ENCODE measurements around the gene SLC25A33.
A peak's percentile ranks its signal among the peaks of the same experiment; 100 is the strongest.
"Not testable (repeated sequence)": the region's sequence is repeated elsewhere in the genome, so short reads cannot be mapped to it uniquely, and the experiment has no call there.

SLC25A33 gene

DNA sequence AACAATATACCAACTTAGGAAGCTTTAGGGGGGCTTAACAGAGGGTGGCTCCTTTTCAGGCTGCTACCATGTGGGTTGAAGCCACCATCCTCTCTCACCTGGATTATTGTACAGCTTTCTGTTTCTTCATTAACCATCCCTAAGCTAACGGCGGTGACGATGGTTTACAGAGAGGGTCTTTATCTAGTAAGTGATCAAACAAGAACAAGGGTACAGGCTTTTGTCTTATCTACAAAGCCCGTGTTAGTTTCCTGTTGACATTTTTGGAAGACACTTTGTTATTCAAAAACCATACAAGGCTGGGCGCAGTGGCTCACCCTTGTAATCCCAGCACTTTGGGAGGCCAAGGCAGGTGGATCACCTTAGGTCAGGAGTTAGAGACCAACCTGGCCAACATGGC is 20.4 kb downstream of the SLC25A33 start:
- TF ChIP-seq, protein P1, sequence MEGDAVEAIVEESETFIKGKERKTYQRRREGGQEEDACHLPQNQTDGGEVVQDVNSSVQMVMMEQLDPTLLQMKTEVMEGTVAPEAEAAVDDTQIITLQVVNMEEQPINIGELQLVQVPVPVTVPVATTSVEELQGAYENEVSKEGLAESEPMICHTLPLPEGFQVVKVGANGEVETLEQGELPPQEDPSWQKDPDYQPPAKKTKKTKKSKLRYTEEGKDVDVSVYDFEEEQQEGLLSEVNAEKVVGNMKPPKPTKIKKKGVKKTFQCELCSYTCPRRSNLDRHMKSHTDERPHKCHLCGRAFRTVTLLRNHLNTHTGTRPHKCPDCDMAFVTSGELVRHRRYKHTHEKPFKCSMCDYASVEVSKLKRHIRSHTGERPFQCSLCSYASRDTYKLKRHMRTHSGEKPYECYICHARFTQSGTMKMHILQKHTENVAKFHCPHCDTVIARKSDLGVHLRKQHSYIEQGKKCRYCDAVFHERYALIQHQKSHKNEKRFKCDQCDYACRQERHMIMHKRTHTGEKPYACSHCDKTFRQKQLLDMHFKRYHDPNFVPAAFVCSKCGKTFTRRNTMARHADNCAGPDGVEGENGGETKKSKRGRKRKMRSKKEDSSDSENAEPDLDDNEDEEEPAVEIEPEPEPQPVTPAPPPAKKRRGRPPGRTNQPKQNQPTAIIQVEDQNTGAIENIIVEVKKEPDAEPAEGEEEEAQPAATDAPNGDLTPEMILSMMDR (IDR thresholded peaks at IDR 0.05; ENCODE audit: extremely low read depth, insufficient read depth, missing control alignments): no peak
- in situ Hi-C loops (cut with MboI; ENCODE audit: low pct_unique_long_range_greater_than_20kb, low sequenced_read_pairs, unreplicated experiment): loop anchor here (10.0 kb wide), 1 partner anchor 55 kb away; no protein-coding TSS in a partner anchor
- no peak for DNase-seq (ENCODE audit: low spot score)

GRCh38 chr1:9560090-9560489 is 20.8 kb downstream of the SLC25A33 start:
- DNase-seq (ENCODE audit: low spot score): not testable (repeated sequence)
- in situ Hi-C loops (cut with MboI; ENCODE audit: low pct_unique_long_range_greater_than_20kb, low sequenced_read_pairs, unreplicated experiment): loop anchor here (10.0 kb wide), 1 partner anchor 55 kb away; no protein-coding TSS in a partner anchor

DNA sequence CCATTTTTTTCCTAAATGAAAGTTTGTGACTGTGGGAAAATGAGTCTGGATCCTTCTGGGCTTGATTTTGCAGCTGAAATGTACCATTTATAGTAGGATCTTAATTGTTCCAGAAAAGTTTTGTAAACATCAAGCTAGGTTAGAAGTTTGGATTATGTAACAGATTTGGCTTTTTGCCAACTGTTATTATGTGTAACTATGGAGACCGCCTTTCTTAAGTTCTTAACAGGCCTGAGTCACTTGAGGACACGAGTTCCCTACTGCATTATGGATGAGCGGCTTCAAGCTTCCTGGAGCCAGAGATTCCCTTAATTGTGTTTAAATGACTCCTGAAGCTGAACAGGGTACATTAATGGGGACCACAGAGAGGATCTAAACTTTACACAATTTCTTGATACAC is 22.2 kb downstream of the SLC25A33 start:
- DNase-seq (ENCODE audit: low spot score): no peak
- in situ Hi-C loops (cut with MboI; ENCODE audit: low pct_unique_long_range_greater_than_20kb, low sequenced_read_pairs, unreplicated experiment): loop anchor here (10.0 kb wide), 1 partner anchor 57 kb away; no protein-coding TSS in a partner anchor
- TF ChIP-seq, protein P1 (IDR thresholded peaks at IDR 0.05; ENCODE audit: extremely low read depth, insufficient read depth, missing control alignments): no peak

DNA sequence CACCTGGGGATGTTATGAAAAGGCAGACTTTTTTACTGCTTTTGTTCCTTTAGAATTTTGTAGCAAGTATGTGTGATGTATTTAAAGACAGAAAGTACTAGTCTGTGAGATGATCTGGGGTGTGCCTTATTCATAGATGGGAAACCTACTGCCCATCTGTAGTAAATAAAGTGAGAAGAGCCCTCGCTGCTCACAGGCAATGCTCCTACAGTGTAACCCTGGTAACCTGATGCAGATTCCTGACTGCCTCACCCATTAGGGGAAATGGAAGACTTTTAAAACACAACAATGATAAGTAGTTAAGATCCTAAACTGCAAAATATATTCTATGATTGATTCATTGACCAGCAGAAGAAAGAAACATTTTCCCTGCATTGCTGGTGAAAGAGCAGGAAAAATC is 30.0 kb downstream of the SLC25A33 start:
- TF ChIP-seq, protein P1 (IDR thresholded peaks at IDR 0.05; ENCODE audit: extremely low read depth, insufficient read depth, missing control alignments): no peak
- DNase-seq (ENCODE audit: low spot score): no peak
- in situ Hi-C loops (cut with MboI; ENCODE audit: low pct_unique_long_range_greater_than_20kb, low sequenced_read_pairs, unreplicated experiment): loop anchor here (10.0 kb wide), 1 partner anchor 64 kb away; no protein-coding TSS in a partner anchor

DNA sequence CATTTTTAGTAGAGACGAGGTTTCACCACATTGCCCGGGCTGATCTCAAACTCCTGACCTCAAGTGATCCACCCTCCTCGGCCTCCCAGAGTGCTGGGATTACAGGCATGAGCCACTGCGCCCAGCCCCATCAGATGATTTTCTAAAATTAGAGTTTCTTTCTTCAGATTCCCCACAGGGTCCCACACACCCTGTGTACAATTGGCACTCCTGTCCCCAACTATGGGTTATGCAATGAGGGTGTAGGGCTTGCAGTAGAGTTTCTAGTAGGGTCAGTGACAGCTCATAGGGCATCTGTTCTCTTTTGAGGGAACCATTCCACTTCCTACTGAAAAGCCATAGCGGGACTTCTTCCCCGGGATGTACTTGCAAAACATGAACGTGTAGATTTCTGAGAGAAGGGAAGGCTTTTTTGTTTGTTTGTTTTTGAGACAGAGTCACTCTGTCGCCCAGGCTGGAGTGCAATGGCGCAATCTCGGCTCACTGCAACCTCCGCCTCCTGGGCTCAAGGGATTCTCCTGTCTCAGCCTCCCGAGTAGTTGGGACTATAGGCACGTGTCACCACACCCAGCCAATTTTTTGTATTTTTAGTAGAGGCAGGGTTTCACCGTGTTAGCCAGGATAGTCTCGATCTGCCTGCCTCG is 31.7 kb downstream of the SLC25A33 start:
- DNase-seq (ENCODE audit: low spot score); in situ Hi-C loops (cut with MboI; ENCODE audit: low pct_unique_long_range_greater_than_20kb, low sequenced_read_pairs, unreplicated experiment): not testable (repeated sequence)

DNA sequence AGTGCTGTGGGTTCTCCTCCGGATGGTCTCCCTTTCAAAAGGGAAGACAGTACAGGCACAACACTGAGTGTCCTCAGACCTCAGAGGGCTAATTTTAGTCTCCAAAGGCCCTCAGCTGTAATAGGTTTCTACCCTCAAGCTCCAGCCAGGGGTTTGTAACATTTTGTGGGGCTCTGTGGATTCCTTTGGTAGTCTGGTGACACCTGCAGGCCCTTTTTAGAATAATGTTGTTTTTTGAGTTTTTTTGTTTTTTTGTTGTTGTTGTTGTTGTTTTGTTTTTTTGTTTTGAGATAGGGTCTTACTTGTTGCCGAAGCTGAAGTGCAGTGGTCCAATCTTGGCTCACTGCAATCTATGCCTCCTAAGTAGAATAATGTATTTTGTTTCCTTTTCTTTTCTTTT is 34.5 kb downstream of the SLC25A33 start:
- in situ Hi-C loops (cut with MboI; ENCODE audit: low pct_unique_long_range_greater_than_20kb, low sequenced_read_pairs, unreplicated experiment): no loop called here
- TF ChIP-seq, protein P1 (IDR thresholded peaks at IDR 0.05; ENCODE audit: extremely low read depth, insufficient read depth, missing control alignments): peak; percentile 42
- DNase-seq (ENCODE audit: low spot score): peak; percentile 27

GRCh38 chr1:9575486-9575885 is 36.2 kb downstream of the SLC25A33 start:
- TF ChIP-seq, protein P1 (IDR thresholded peaks at IDR 0.05; ENCODE audit: extremely low read depth, insufficient read depth, missing control alignments): no peak
- no peak for DNase-seq (ENCODE audit: low spot score)
- in situ Hi-C loops (cut with MboI; ENCODE audit: low pct_unique_long_range_greater_than_20kb, low sequenced_read_pairs, unreplicated experiment): no loop called here

Measured in GM13977 (cell line).